Breast epithelium (tissue), 4 donors: ENCODE measurements around the gene CACNA2D1. TPM values are rescaled to one million over a fixed set of nuclear protein-coding genes. Genes with fewer than 3 reads are reported as not detected.

Source experiments
- DNase-seq, 2 donors: peaks; one replicate each; pipeline ENCODE4 v3.0.0-alpha.2; 2019; ENCODE audit warnings: low spot score in 2 of 2
- H3K27ac ChIP-seq, 2 donors: fragments of 200-600 bp; sonication (generic) in 1 of 2; one replicate each; pipeline ENCODE4 v1.5.1; 2016 to 2019; ENCODE audit warnings: mild to moderate bottlenecking in 1 of 2
- H3K27me3 ChIP-seq, 2 donors: fragments of 200-600 bp; sonication (generic) in 1 of 2; one replicate each; pipeline versions ENCODE4 v1.5.1 to v1.6.0; 2017 to 2019; ENCODE audit warnings: control low read depth in 1 of 2, mild to moderate bottlenecking in 1 of 2
- H3K36me3 ChIP-seq: fragments of 200-600 bp; one replicate; pipeline ENCODE4 v1.5.1; 2019
- H3K4me1 ChIP-seq, 2 donors: fragments of 200-600 bp; sonication (generic); one replicate each; pipeline ENCODE4 v1.5.1; 2016 to 2019; ENCODE audit warnings: control low read depth in 1 of 2
- H3K4me3 ChIP-seq, 3 donors: fragments of 200-600 bp; sonication (generic); 1 replicate in 2 of 3; 2 replicates in 1 of 3; pipeline ENCODE4 v1.5.1; 2016 to 2019; ENCODE audit warnings: mild to moderate bottlenecking in 3 of 3, moderate library complexity in 2 of 3
- H3K9me3 ChIP-seq, 2 donors: fragments of 200-600 bp; sonication (generic) in 1 of 2; one replicate each; pipeline ENCODE4 v1.5.1; 2016 to 2019; ENCODE audit warnings: control low read depth in 1 of 2
- POLR2A ChIP-seq: fragments of 450-650 bp; IDR thresholded peaks from one replicate; pipeline ENCODE4 v1.6.1; 2016; ENCODE audit warnings: antibody characterized with exemption, mild to moderate bottlenecking, moderate library complexity
- POLR2AphosphoS5 ChIP-seq, 3 donors: sonication (generic); formaldehyde crosslinking; IDR thresholded peaks; one replicate each; pipeline ENCODE4 v1.6.1; 2017; ENCODE audit warnings: antibody characterized with exemption in 3 of 3
- intact Hi-C: fragments of 100-400 bp; cut with DNase I; formaldehyde crosslinking; loops from one replicate; pipeline ENCODE4 v1.15.1; 2023; ENCODE audit warnings: low total_unique reads
- total RNA-seq, 3 donors: library from RNA; depleted of rRNA; stranded (reverse); fragments of >200 nt; gene quantifications; one replicate each; pipeline ENCODE4 v1.1.0, GENCODE V29; 2016
- TF ChIP-seq, protein P1 (sequence below), 3 donors: fragments of 450-650 bp; IDR thresholded peaks; one replicate each; pipeline ENCODE4 v1.5.1; 2016 to 2017; ENCODE audit warnings: antibody characterized with exemption in 3 of 3, mild to moderate bottlenecking in 3 of 3, moderate library complexity in 3 of 3

CACNA2D1 gene
- total RNA-seq, 3 donors from 2014 or later, result 10.2 to 79.4 (median 16.0) TPM

DNA sequence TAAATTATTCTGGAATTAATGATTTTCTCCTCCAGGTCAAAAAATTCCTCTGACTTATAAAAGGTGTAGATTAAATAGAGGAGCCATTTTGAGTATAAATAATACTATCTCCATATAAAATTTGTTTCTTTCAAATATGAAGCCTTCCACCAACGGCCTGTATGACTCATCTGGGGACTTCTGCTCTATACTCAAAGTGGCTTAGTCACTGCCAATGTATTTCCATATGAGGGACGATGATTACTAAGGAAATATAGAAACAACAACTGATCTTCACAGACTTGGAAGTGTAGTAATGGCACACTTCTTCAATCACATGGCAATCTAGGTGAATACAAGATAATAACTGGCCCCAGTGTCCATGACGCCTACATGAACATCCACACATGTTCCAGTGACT is 338.1 kb downstream of the CACNA2D1 start:
- no peaks in the 10 kb centered on the region for H3K36me3 ChIP-seq
- no peak for DNase-seq
- H3K27ac ChIP-seq, result no peak overlapping the region
- H3K9me3 ChIP-seq, result no peaks in the 10 kb centered on the region
- intact Hi-C loops, result no loop called here
- H3K4me3 ChIP-seq, result no peak overlapping the region
- TF ChIP-seq, protein P1, sequence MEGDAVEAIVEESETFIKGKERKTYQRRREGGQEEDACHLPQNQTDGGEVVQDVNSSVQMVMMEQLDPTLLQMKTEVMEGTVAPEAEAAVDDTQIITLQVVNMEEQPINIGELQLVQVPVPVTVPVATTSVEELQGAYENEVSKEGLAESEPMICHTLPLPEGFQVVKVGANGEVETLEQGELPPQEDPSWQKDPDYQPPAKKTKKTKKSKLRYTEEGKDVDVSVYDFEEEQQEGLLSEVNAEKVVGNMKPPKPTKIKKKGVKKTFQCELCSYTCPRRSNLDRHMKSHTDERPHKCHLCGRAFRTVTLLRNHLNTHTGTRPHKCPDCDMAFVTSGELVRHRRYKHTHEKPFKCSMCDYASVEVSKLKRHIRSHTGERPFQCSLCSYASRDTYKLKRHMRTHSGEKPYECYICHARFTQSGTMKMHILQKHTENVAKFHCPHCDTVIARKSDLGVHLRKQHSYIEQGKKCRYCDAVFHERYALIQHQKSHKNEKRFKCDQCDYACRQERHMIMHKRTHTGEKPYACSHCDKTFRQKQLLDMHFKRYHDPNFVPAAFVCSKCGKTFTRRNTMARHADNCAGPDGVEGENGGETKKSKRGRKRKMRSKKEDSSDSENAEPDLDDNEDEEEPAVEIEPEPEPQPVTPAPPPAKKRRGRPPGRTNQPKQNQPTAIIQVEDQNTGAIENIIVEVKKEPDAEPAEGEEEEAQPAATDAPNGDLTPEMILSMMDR (IDR thresholded peaks at IDR 0.05), result no peak
- TF ChIP-seq POLR2A (no peak), POLR2AphosphoS5 (IDR thresholded peaks at IDR 0.05) (no peak)
- H3K27me3 ChIP-seq, result no peaks in the 10 kb centered on the region
- no peaks in the 10 kb centered on the region for H3K4me1 ChIP-seq

GRCh38 chr7:82098414-82098813 is 345.2 kb downstream of the CACNA2D1 start:
- no peaks in the 10 kb centered on the region for H3K36me3 ChIP-seq
- H3K9me3 ChIP-seq, result no peaks in the 10 kb centered on the region
- intact Hi-C loops, result no loop called here
- DNase-seq, result no peak
- TF ChIP-seq, protein P1 (IDR thresholded peaks at IDR 0.05), result no peak
- TF ChIP-seq POLR2AphosphoS5 (IDR thresholded peaks at IDR 0.05) (no peak), POLR2A (no peak)
- H3K27me3 ChIP-seq, result no peaks in the 10 kb centered on the region
- H3K4me3 ChIP-seq, result no peak overlapping the region
- H3K4me1 ChIP-seq, result no peaks in the 10 kb centered on the region
- H3K27ac ChIP-seq, result no peak overlapping the region

DNA sequence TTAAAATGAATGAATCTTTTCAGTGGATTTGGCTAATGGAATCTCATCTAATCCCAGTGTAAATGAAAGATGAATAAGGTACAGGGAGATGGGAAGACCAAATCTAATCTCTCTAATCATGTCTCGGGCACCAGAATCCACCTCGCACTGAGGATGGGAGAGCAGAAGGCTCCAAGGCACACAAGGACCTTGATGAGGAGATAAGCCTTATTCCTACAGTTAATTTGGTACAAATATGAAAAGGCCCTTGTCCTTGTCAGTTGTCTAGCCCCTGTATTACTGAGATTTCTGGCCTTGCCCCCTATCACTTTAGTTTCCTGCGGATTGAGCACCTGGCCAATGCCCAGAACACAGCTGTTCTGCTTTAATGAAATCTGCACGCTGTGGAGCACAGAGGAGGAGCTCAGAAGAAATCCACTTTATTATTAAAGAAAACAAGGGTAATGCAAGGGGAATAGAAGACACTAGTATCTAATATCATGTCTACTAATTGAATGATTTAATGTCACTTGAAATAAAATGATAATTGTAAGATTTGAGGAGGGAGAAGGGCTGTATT is 352.4 kb downstream of the CACNA2D1 start:
- H3K27ac ChIP-seq, result no peak overlapping the region
- H3K4me1 ChIP-seq, result no peaks in the 10 kb centered on the region
- TF ChIP-seq POLR2AphosphoS5 (IDR thresholded peaks at IDR 0.05), result no peak
- TF ChIP-seq, protein P1 (IDR thresholded peaks at IDR 0.05), result no peak
- no peak for TF ChIP-seq POLR2A
- H3K36me3 ChIP-seq, result no peaks in the 10 kb centered on the region
- no peak overlapping the region for H3K4me3 ChIP-seq
- H3K27me3 ChIP-seq, result no peaks in the 10 kb centered on the region
- DNase-seq, result no peak
- intact Hi-C loops, result no loop called here
- H3K9me3 ChIP-seq, result no peaks in the 10 kb centered on the region

- no peaks in the 10 kb centered on the region for H3K9me3 ChIP-seq
- TF ChIP-seq POLR2A, result no peak
- intact Hi-C loops, result no loop called here
- no peak overlapping the region for H3K4me3 ChIP-seq
- no peaks in the 10 kb centered on the region for H3K27me3 ChIP-seq
- no peaks in the 10 kb centered on the region for H3K36me3 ChIP-seq
- no peak for DNase-seq
- H3K4me1 ChIP-seq, result no peaks in the 10 kb centered on the region
- no peak overlapping the region for H3K27ac ChIP-seq
Observed at GRCh38 chr7:82087099-82087498, 356.5 kb downstream of the CACNA2D1 start.

GRCh38 chr7:82085116-82085515 is 358.5 kb downstream of the CACNA2D1 start:
- no peak for DNase-seq
- no peaks in the 10 kb centered on the region for H3K9me3 ChIP-seq
- H3K36me3 ChIP-seq, result no peaks in the 10 kb centered on the region
- no peaks in the 10 kb centered on the region for H3K4me1 ChIP-seq
- no peak for TF ChIP-seq POLR2AphosphoS5 (IDR thresholded peaks at IDR 0.05)
- TF ChIP-seq, protein P1 (IDR thresholded peaks at IDR 0.05), result no peak
- no peak for TF ChIP-seq POLR2A
- intact Hi-C loops, result no loop called here
- H3K4me3 ChIP-seq, result no peak overlapping the region
- no peak overlapping the region for H3K27ac ChIP-seq
- no peaks in the 10 kb centered on the region for H3K27me3 ChIP-seq
